GM21381 (cell line): ENCODE measurements around the gene NFASC.

Experiments
- ATAC-seq: cut with Tn5 transposase; IDR thresholded peaks from one replicate; pipeline ENCODE4 v1.9.1; 2021; ENCODE audit warnings: mild to moderate bottlenecking, moderate library complexity; ENCODE audit not compliant: unreplicated experiment

The NFASC gene

GRCh38 chr1:205002705-205003104, 132.0 kb downstream of the NFASC start:
- ATAC-seq = no peak

- ATAC-seq = no peak
These were observed 132.9 kb downstream of the NFASC start for GRCh38 chr1:205003358-205004131.

DNA sequence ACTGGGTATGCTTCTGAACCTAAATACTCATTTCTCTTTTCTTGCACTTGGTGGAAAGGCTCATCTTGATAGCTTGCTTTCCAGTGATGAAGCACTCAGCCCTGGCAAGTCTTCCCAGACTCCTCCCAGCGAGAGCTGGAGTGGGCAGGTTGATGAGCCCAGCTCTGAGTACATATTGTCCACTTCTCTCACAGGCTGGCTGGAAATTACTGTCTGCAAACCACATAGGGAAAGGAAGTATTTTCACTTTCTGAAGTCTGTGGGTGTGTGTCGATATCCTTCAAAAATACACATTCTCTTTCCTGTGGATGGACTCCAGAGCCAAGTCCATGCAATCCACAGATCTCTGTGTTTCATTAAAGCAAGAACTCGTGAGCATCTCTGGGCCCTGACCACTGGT, 133.7 kb downstream of the NFASC start:
- no peak for ATAC-seq

DNA sequence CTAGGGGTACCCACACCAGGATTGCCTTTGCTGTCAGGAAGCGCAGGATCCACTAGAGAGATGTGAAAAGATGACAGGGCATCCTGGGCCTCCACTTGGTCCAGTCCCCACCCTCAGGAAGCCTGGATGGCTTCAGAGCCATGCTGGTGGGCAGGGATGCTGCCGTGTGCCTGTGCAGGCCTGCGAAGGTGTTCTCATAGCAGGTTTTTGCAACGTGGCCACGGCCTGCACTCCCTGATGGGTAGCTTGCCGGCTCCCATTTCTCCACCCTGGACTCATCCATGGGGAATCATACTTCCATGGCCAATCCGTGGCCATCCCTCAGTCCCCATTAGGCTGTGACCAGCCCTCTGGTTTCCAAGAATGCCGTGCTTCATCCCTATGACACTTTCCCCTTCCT, 138.2 kb downstream of the NFASC start:
- ATAC-seq = no peak

GRCh38 chr1:205009670-205010069, 139.0 kb downstream of the NFASC start:
- ATAC-seq = no peak

DNA sequence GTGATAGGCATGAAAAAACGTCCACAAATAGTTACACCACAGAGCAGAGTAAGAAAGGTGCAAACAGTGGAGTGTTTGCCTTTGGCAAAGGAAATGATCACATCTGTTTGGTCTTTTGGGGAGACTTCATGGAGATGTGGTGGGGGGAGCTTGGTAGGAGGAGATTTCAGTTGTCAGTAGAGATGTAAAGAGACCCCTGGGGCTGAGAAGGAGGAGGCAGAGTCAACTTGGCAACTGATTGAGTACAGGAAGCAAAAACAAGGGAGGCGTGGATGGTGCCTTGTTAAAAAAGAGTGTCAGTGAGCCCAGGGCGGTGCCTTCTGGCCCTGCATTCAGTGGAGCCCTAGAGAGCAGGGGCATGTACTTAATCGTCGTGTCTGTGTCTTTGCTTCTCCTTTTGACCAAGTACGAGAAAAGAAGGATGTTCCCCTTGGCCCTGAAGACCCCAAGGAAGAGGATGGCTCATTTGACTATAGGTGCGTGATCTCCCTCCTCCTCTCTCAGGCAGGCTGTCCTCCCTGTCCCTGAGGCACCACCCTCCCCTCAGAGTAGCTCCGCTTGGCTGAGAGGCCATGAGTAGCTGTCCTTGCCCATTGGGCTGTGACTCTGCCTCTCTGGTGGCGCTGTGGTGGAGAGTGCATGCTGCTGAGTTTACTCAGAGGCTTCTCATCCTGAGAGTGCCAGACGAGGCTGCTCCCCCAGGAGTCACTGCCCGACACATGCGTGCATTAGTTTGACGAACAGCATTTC, 141.9 kb downstream of the NFASC start:
- ATAC-seq = no peak

DNA sequence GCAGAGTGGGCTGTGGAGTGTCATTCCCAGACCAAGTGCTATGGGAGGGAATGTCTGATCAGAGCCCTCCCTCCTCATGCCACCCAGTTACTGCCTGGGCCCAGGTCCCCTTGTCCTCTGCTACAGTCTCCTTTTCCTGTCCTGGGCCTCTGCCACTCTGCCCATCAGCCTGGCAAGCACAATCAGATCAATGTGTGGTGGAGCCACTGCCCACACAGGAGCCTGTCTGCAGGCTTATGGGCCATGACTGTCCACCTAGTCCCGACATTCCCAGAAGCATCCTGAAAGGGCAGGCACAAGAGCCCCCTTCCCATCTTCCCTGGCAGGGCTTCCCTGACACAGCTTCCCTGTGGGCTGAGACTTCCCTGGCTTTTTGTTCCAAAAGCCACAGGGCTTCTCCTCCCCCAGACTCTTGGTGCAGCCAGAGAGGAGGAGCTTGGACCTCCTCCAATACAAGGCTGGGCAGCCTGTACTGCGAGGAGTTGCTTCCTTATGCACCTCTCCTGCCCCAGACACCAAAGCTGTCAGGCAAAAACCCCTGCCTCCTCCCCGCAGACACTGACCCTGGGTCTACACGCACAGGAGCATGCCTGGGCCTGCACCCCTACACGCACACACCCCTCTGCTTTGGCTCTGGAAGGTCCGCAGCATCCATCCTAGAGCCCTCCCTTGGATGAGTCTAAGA, 143.2 kb downstream of the NFASC start:
- ATAC-seq = no peak

GRCh38 chr1:205014783-205015182, 144.1 kb downstream of the NFASC start:
- no peak for ATAC-seq

- no peak for ATAC-seq
These were observed 144.6 kb downstream of the NFASC start for GRCh38 chr1:205015241-205015640.

DNA sequence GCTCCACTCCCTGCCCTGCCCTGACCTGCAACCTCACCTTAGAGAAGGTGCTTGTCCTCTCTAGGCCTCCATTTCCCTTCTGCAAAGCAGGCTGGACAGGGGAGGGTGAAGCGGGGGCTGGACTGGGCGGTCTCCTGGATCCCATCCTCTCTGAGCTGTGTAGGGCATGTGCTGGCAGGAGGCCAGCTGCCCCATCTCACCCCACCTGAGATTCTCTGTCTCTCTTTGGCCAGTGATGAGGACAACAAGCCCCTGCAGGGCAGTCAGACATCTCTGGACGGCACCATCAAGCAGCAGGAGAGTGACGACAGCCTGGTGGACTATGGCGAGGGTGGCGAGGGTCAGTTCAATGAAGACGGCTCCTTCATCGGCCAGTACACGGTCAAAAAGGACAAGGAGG, 145.4 kb downstream of the NFASC start:
- no peak for ATAC-seq

- no peak for ATAC-seq
These were observed 145.9 kb downstream of the NFASC start for GRCh38 chr1:205016584-205016983.

DNA sequence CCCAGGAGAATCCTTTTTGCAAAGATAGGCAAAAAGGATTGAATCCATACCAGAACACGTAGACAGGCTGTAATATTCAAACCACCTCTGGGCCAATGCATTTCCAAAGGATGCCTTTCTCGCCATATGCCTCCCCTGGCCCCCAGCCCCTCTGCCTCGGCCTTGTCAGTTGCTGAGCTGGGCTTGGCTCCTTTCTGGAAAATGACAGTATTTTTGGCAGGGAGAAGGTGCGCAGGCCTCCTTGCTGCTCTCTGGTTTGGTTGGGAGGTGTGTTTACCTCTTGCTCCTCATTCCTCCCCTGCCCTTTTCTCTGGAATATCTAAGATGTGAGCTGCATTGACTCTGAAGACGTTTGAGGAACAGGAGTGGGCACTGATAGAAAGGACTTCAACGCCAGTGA, 146.3 kb downstream of the NFASC start:
- no peak for ATAC-seq

DNA sequence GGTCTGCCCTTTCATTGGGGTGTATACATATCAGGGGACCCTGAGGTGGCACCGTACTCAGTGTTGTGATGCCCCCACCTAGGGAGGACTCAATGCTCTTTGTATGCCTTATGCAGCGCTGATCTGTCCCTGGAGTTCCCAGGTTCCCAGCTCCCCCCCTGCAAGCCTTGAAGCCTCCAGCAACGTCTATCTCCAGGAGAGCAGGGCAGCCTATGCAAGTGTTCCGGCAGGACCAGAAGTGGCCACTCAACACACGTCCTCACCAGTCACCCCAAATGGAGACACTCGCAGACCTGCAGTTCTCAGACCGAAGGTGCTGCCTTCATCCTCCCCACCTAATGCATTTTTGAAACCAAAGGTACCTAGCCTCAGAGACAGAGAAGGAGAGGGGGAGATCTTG, 147.1 kb downstream of the NFASC start:
- no peak for ATAC-seq

GRCh38 chr1:205018381-205018780, 147.7 kb downstream of the NFASC start:
- ATAC-seq = no peak

GRCh38 chr1:205020466-205020865, 149.8 kb downstream of the NFASC start:
- no peak for ATAC-seq

- no peak for ATAC-seq
These were observed 154.0 kb downstream of the NFASC start for GRCh38 chr1:205024679-205025078.

- ATAC-seq = no peak
These were observed 154.6 kb downstream of the NFASC start for GRCh38 chr1:205025239-205025638.

GRCh38 chr1:205026181-205026580, 155.5 kb downstream of the NFASC start:
- ATAC-seq = no peak

- no peak for ATAC-seq
These were observed 157.7 kb downstream of the NFASC start for GRCh38 chr1:205028390-205028789.

DNA sequence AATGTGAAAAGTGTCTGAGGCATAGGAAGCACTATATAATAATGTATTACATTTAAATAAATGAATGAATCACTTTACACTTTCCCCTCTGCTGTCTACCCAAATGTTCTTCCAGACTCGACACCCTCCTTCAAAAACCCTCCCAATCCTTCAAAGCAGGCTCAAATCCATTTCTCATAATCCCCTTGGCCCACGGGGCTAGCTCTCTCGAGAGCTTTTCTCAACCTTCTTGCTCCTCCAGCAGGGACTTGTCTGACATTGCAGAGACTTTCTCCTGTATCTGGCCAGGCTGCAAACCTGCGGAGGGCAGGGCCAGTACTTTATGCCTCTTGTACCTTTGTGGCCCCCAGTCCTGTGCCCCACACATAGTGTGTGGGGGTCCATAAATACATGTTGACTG, 158.3 kb downstream of the NFASC start:
- ATAC-seq = no peak

DNA sequence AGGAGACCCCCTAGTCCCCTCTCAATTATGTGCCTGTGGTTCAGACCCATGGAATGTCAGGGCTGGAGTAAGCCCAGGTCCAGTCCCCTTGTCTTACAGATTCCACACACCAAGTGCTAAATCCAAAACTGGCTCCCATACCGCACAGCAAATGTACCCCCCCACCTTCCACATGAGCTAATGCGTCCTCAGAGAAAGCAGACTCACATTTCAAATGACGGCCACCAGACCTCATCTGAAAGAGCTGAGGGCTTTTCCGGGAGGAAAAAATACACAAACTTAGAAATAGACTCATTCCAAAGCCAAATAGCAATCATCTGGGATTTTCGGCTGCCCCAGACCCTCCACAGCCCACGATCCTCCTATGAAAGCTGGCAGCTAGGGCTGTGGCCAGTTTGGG, 159.6 kb downstream of the NFASC start:
- no peak for ATAC-seq

- ATAC-seq = no peak
These were observed 160.2 kb downstream of the NFASC start for GRCh38 chr1:205030896-205031295.
